Hepatocyte (in vitro differentiated cells): Measurements from ENCODE around the gene NUB1.

Experiments used
- CTCF ChIP-seq: fragments of 200-600 bp; sonication (generic); IDR thresholded peaks from 2 replicates; pipeline ENCODE4 v1.5.1; 2016; ENCODE audit warnings: antibody characterized with exemption, mild to moderate bottlenecking; ENCODE audit not compliant: poor library complexity
- EZH2 ChIP-seq: fragments of 200-600 bp; sonication (generic); IDR thresholded peaks from 2 replicates; pipeline ENCODE4 v1.6.1; 2016; ENCODE audit warnings: antibody characterized with exemption, mild to moderate bottlenecking, borderline replicate concordance
- EZH2phosphoT487 ChIP-seq: fragments of 200-600 bp; sonication (generic); IDR thresholded peaks from one replicate; pipeline ENCODE4 v1.6.1; 2018; ENCODE audit warnings: antibody characterized with exemption, mild to moderate bottlenecking, low read depth, moderate library complexity; ENCODE audit not compliant: unreplicated experiment, severe bottlenecking

DNA sequence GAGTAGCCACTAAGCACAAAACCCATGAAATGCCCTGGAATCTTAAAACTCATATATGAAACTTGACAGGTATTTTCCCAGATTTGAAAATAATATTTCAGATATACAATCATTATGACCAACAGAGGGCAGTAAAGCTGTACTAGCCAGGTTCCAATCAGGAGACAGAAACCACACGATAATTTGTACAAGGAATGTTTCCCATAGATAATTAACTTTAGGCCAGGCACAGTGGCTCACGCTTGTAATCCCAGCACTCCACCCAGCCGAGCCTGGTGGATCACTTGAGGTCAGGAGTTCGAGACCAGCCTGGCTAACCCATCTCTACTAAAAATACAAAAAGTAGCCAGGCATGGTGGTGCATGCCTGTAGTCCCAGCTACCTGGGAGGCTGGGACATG lies 31.0 kb upstream of the NUB1 start:
- TF ChIP-seq CTCF (peak; percentile 50), EZH2 (no peak), EZH2phosphoT487 (no peak)
